Fibroblast of the aortic adventitia (primary cell): Measurements from ENCODE around the gene USPL1. TPM values are rescaled to one million over a fixed set of nuclear protein-coding genes. Genes with fewer than 3 reads are reported as not detected.

ENCODE experiments used
- DNase-seq: peaks from one replicate; pipeline ENCODE4 v3.0.0-alpha.2; 2010; ENCODE audit warnings: low read depth
- H3K4me3 ChIP-seq: 2 replicates; pipeline ENCODE4 v1.5.1; 2011; ENCODE audit warnings: low read depth, mild to moderate bottlenecking, control low read depth, low read length, moderate library complexity
- CTCF ChIP-seq: IDR thresholded peaks from 2 replicates; pipeline ENCODE4 v1.5.1; 2011; ENCODE audit warnings: mild to moderate bottlenecking, low read length, control low read depth, inconsistent platforms; ENCODE audit not compliant: insufficient read depth
- total RNA-seq: library from RNA; depleted of rRNA; stranded (reverse); fragments of >200 nt; gene quantifications from 2 replicates; pipeline ENCODE4 v1.2.3, GENCODE V29; 2012; ENCODE audit warnings: low replicate concordance

USPL1 gene
- total RNA-seq, 1 donor: 20.3 TPM

GRCh38 chr13:30673669-30674521 is 56.2 kb downstream of the USPL1 start:
- H3K4me3 ChIP-seq: peak overlapping the region; percentile 64
- peak; percentile 70 for TF ChIP-seq CTCF
- DNase-seq: peak; percentile 91

GRCh38 chr13:30675717-30676116 is 58.0 kb downstream of the USPL1 start:
- DNase-seq: no peak
- H3K4me3 ChIP-seq: no peak overlapping the region
- no peak for TF ChIP-seq CTCF

- H3K4me3 ChIP-seq: no peak overlapping the region
- TF ChIP-seq CTCF: peak; percentile 54
- DNase-seq: peak; percentile 37
Measured at GRCh38 chr13:30676672-30677071, 59.0 kb downstream of the USPL1 start.

- no peak overlapping the region for H3K4me3 ChIP-seq
- peak; percentile 82 for TF ChIP-seq CTCF
- DNase-seq: peak; percentile 55
Measured at GRCh38 chr13:30679483-30680330, 62.0 kb downstream of the USPL1 start.

- H3K4me3 ChIP-seq: no peak overlapping the region
- peak; percentile 66 for DNase-seq
- no peak for TF ChIP-seq CTCF
Measured at GRCh38 chr13:30681843-30682242, 64.1 kb downstream of the USPL1 start.

- no peak for TF ChIP-seq CTCF
- H3K4me3 ChIP-seq: no peak overlapping the region
- DNase-seq: no peak
Measured at GRCh38 chr13:30685320-30685859, 67.7 kb downstream of the USPL1 start.
